A673 (cell line): ENCODE data around the gene SMIM28. TPM values are rescaled to one million over a fixed set of nuclear protein-coding genes. Genes with fewer than 3 reads are reported as not detected.

Experiments used
- BruUV-seq: library from RNA; stranded (reverse); fragments of 400-500 nt; replicated peaks from 2 replicates; lab custom pipeline; 2021; lab: Mats Ljungman, UMichigan
- CTCF ChIA-PET: fragments of 300-600 bp; sonication (Branson Sonifier 250); formaldehyde crosslinking; loops from one replicate; lab custom pipeline; 2022; ENCODE audit warnings: antibody characterized with exemption; lab: Charles Lee
- POLR2A ChIA-PET: fragments of 300-600 bp; sonication (Branson Sonifier 250); formaldehyde crosslinking; loops from one replicate; lab custom pipeline; 2022; ENCODE audit warnings: antibody characterized with exemption; ENCODE audit not compliant: low non-redundant PET; lab: Charles Lee
- DNase-seq: peaks from one replicate; pipeline ENCODE4 v3.0.0-alpha.2; 2015; ENCODE audit warnings: low spot score
- H3K27ac ChIP-seq: fragments of 200-600 bp; sonication (generic); 2 replicates; pipeline ENCODE4 v1.5.1; 2016; ENCODE audit warnings: mixed run types, low read depth, mild to moderate bottlenecking, mixed read lengths, antibody characterized with exemption, low read length; ENCODE audit not compliant: poor library complexity, severe bottlenecking
- H3K27me3 ChIP-seq: fragments of 200-600 bp; sonication (generic); replicated peaks from 2 replicates; pipeline ENCODE4 v1.6.1; 2017; ENCODE audit warnings: mixed run types, low read depth, mild to moderate bottlenecking, mixed read lengths, antibody characterized with exemption, low read length; ENCODE audit not compliant: insufficient read depth, poor library complexity
- H3K36me3 ChIP-seq: fragments of 200-600 bp; sonication (generic); 2 replicates; pipeline ENCODE4 v1.6.1; 2016; ENCODE audit warnings: mixed run types, mild to moderate bottlenecking, mixed read lengths, antibody characterized with exemption, low read length; ENCODE audit not compliant: insufficient read depth, poor library complexity, severe bottlenecking
- H3K4me1 ChIP-seq: fragments of 200-600 bp; sonication (generic); 2 replicates; pipeline ENCODE4 v1.6.1; 2017; ENCODE audit warnings: mixed run types, mild to moderate bottlenecking, mixed read lengths, antibody characterized with exemption, low read length; ENCODE audit not compliant: insufficient read depth, poor library complexity, severe bottlenecking
- H3K4me3 ChIP-seq: fragments of 200-600 bp; sonication (generic); 2 replicates; pipeline ENCODE4 v1.5.1; 2016; ENCODE audit warnings: low read depth, mixed run types, mild to moderate bottlenecking, mixed read lengths, low read length; ENCODE audit not compliant: poor library complexity, severe bottlenecking
- H3K9me3 ChIP-seq: fragments of 200-600 bp; sonication (generic); 2 replicates; pipeline ENCODE4 v1.6.1; 2016; ENCODE audit warnings: mixed run types, low read depth, mild to moderate bottlenecking, mixed read lengths, antibody characterized with exemption, low read length; ENCODE audit not compliant: poor library complexity, severe bottlenecking
- EZH2 ChIP-seq: fragments of 200-600 bp; sonication (generic); IDR thresholded peaks from 2 replicates; pipeline ENCODE4 v1.6.1; 2017; ENCODE audit warnings: borderline replicate concordance, low read depth, mild to moderate bottlenecking, mixed read lengths, antibody characterized with exemption, low read length; ENCODE audit not compliant: poor library complexity, severe bottlenecking
- intact Hi-C: fragments of 100-400 bp; cut with micrococcal nuclease; formaldehyde crosslinking; loops from one replicate; pipeline ENCODE4 v1.10.0; 2022; ENCODE audit not compliant: unreplicated experiment
- total RNA-seq: library from RNA; stranded (reverse); gene quantifications from 2 replicates; pipeline ENCODE4 v1.2.3, GENCODE V29; 2021
- TF ChIP-seq, protein P1 (sequence below): fragments of 300-800, 200-600 bp; sonication (generic); conservative IDR thresholded peaks from 2 replicates; pipeline ENCODE4 v1.5.1; 2017; ENCODE audit warnings: low read depth, mild to moderate bottlenecking, antibody characterized with exemption, low read length, moderate library complexity, mixed read lengths

Gene SMIM28
- total RNA-seq, 1 experiment from 2014 or later: not detected

DNA sequence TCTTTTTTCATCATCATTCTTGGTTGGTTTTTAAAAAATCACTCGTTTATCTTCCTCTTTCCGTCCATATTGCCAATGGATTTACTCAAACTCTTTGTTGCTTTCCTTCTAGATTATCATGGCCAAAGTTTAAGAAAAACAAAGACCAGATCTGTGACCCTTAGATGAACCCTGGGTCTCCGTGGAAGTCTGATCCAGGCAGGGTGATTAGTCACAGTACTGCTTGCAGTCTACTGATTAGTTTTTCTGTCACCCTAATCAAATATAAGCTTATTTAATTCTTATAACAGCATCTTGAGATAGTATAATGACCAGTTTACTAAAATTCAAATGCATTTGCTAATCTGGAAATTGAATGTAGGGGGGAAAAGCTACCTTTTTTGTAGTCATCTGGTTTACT is 6.0 kb upstream of the SMIM28 start:
- Histone ChIP-seq H3K27me3 (no peaks in the 10 kb centered on the region), H3K4me1 (peaks cover 7% of the 10 kb centered on the region), H3K9me3 (no peaks in the 10 kb centered on the region), H3K36me3 (no peaks in the 10 kb centered on the region), H3K27ac (no peak overlapping the region), H3K4me3 (no peak overlapping the region)
- no TSS peak for BruUV-seq
- POLR2A ChIA-PET: no interaction called here
- intact Hi-C loops: no loop called here
- no peak for DNase-seq
- TF ChIP-seq EZH2: no peak
- TF ChIP-seq, protein P1, sequence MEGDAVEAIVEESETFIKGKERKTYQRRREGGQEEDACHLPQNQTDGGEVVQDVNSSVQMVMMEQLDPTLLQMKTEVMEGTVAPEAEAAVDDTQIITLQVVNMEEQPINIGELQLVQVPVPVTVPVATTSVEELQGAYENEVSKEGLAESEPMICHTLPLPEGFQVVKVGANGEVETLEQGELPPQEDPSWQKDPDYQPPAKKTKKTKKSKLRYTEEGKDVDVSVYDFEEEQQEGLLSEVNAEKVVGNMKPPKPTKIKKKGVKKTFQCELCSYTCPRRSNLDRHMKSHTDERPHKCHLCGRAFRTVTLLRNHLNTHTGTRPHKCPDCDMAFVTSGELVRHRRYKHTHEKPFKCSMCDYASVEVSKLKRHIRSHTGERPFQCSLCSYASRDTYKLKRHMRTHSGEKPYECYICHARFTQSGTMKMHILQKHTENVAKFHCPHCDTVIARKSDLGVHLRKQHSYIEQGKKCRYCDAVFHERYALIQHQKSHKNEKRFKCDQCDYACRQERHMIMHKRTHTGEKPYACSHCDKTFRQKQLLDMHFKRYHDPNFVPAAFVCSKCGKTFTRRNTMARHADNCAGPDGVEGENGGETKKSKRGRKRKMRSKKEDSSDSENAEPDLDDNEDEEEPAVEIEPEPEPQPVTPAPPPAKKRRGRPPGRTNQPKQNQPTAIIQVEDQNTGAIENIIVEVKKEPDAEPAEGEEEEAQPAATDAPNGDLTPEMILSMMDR: no peak
- CTCF ChIA-PET: interaction anchor here (1.0 kb wide), 1 partner anchor 23 kb away, joined by 3 read pairs; no protein-coding TSS in a partner anchor

DNA sequence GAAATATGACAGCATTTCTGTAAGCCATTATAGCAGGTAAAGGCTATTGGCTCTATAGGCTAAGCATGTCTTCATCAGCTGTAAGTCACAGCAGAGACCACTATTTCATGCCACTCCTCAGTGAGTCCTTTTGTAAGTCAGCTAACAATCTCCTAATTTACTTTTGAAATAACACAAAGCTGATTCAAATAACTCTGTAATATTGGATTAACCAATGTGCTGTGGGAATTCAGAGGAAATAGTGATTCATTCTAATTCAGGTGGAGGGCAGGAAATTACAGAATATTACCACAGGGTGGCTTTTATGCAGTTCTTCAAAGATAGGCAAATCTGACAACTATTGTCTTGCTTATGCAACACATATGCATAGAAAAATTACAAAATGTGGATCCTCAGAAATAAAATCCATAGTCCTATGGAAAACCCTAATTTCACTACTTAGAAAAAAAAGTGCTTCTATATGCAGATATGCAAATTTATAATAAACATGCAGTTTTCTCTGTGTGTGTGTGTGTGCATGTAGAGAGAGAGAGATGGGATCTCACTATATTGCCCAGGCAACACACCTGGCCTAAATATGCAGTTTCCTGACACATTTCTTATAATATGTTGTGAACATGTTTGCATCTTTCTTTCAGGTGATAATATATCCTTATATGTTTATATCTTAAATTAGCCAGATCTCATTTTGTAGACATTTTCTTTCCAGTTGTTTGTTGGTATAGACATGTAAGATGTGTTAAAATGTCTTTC is 4.8 kb upstream of the SMIM28 start:
- CTCF ChIA-PET: interaction anchor here (1.0 kb wide), 1 partner anchor 22 kb away, joined by 3 read pairs; no protein-coding TSS in a partner anchor

DNA sequence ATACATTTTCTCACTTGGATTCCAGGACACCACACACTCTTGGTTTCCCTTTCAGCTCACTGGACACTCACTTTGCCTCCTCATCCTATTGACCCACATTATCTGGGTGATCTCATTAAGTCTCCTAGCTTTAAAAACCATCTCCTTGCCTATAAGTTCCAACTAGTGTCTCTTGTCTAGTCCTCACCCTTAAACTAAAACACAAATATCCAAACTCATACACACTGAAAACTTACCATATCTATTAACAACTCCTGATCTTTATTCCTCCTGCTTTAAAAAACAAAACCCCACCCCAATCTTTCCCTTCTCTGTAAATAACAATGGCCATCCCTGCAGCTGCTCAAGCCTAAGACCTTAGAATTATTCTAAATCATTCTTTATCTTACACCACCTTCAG is 3.5 kb upstream of the SMIM28 start:
- H3K4me1 ChIP-seq: peaks cover 7% of the 10 kb centered on the region
- no peaks in the 10 kb centered on the region for H3K36me3 ChIP-seq
- DNase-seq: no peak
- no peak for TF ChIP-seq EZH2
- TF ChIP-seq, protein P1: no peak
- no peaks in the 10 kb centered on the region for H3K9me3 ChIP-seq
- BruUV-seq: no TSS peak
- ChIA-PET POLR2A (no interaction called here), CTCF (no interaction called here)
- intact Hi-C loops: no loop called here
- no peaks in the 10 kb centered on the region for H3K27me3 ChIP-seq
- no peak overlapping the region for H3K27ac ChIP-seq
- H3K4me3 ChIP-seq: no peak overlapping the region

More for the DNA sequence above, 4.8 kb upstream of the SMIM28 start:
- Histone ChIP-seq H3K27ac (no peak overlapping the region), H3K4me1 (peaks cover 7% of the 10 kb centered on the region), H3K36me3 (no peaks in the 10 kb centered on the region), H3K27me3 (no peaks in the 10 kb centered on the region), H3K9me3 (no peaks in the 10 kb centered on the region), H3K4me3 (no peak overlapping the region)
- intact Hi-C loops: no loop called here
- TF ChIP-seq, protein P1: 0 out of 2 replicates have a peak, but pooled peaks have one; percentile 31
- TF ChIP-seq EZH2: no peak
- peak; percentile 74 for DNase-seq
- BruUV-seq: no TSS peak
- POLR2A ChIA-PET: no interaction called here
